ENCODE results near the gene TGM6.

DNA sequence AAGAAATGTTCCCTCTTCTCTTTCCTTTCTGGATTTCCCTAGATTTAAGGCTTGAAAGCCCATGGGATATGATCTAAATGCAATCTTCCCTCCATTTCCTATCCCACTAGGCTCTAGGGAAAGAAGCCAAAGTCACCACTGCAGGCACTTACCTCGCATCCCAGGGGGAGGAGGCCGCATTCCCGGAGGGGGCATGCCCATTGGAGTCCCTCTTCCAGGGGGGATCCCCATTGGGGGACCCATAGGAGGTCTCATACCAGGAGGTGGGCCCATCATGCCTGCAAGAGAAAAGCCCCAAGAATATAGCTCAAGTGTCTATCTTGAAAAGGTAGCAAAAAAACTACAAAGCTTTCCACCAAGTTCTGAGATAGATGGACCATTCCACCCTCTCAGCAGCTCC, 81.8 kb downstream of the TGM6 start:
- TF ChIP-seq, protein P1, sequence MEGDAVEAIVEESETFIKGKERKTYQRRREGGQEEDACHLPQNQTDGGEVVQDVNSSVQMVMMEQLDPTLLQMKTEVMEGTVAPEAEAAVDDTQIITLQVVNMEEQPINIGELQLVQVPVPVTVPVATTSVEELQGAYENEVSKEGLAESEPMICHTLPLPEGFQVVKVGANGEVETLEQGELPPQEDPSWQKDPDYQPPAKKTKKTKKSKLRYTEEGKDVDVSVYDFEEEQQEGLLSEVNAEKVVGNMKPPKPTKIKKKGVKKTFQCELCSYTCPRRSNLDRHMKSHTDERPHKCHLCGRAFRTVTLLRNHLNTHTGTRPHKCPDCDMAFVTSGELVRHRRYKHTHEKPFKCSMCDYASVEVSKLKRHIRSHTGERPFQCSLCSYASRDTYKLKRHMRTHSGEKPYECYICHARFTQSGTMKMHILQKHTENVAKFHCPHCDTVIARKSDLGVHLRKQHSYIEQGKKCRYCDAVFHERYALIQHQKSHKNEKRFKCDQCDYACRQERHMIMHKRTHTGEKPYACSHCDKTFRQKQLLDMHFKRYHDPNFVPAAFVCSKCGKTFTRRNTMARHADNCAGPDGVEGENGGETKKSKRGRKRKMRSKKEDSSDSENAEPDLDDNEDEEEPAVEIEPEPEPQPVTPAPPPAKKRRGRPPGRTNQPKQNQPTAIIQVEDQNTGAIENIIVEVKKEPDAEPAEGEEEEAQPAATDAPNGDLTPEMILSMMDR (IDR thresholded peaks at IDR 0.05 in 8 of 11, conservative IDR thresholded peaks at IDR 0.05 in 3 of 11) = no peak
- no peak for TF ChIP-seq POLR2A (IDR thresholded peaks at IDR 0.05)
- TF ChIP-seq POLR2AphosphoS5 (IDR thresholded peaks at IDR 0.05) = peak in 1 of 3 donors; percentile 19

Measured in spleen (tissue), 7 donors.